PFSK-1 (cell line): ENCODE results near the gene PIEZO1.

Experiments
- POLR2AphosphoS5 ChIP-seq: IDR thresholded peaks from 2 replicates; pipeline ENCODE4 v1.6.1; 2012; ENCODE audit warnings: low read depth, mild to moderate bottlenecking, control low read depth, low read length, moderate library complexity
- REST ChIP-seq, 2 experiments: IDR thresholded peaks; 2 replicates each; pipeline versions ENCODE4 v1.6.1 to v1.8.0; 2011 to 2012; ENCODE audit warnings: low read depth in 2 of 2, low read length in 2 of 2, control low read depth in 1 of 2, inconsistent platforms in 1 of 2, mild to moderate bottlenecking in 1 of 2, moderate library complexity in 1 of 2; ENCODE audit not compliant: insufficient read depth in 1 of 2
- SIN3A ChIP-seq: IDR thresholded peaks from 2 replicates; pipeline ENCODE4 v1.6.1; 2012; ENCODE audit warnings: mild to moderate bottlenecking, low read length, moderate library complexity, borderline replicate concordance; ENCODE audit not compliant: insufficient read depth
- TAF1 ChIP-seq: IDR thresholded peaks from 2 replicates; pipeline ENCODE4 v1.6.1; 2012; ENCODE audit warnings: low read length, control low read depth, borderline replicate concordance; ENCODE audit not compliant: insufficient read depth

- TF ChIP-seq POLR2AphosphoS5 (no peak), SIN3A (no peak), TAF1 (no peak), REST (IDR thresholded peaks at IDR 0.05; ENCODE audit: insufficient read depth in 1 of 2, low read depth in 2 of 2, low read length in 2 of 2) (no peak)
These were observed 45.2 kb upstream of the PIEZO1 start for GRCh38 chr16:88830258-88830657.
